HepG2 (cell line): ENCODE measurements around the gene LCTL. TPM values are rescaled to one million over a fixed set of nuclear protein-coding genes. Genes with fewer than 3 reads are reported as not detected.

Source experiments
- ATAC-seq: fragments of 200-7000 bp; cut with Tn5 transposase; 3 replicates; pipeline ENCODE4 v1.9.1; 2020; ENCODE audit warnings: mild to moderate bottlenecking, moderate library complexity
- BruUV-seq: library from RNA; stranded (reverse); fragments of 400-500 nt; replicated peaks from 2 replicates; lab custom pipeline; 2021; lab: Mats Ljungman, UMichigan
- CTCF ChIA-PET: fragments of 300-600 bp; formaldehyde crosslinking; extraction: SDS; loops from one replicate; lab custom pipeline; 2021; ENCODE audit warnings: low total read pairs, inconsistent platforms, low intra/inter-chr PET ratio; lab: Yijun Ruan, JAX
- POLR2A ChIA-PET: fragments of 350-600 bp; sonication (Branson Sonifier 250); formaldehyde crosslinking; loops from one replicate; lab custom pipeline; 2020; ENCODE audit warnings: antibody characterized with exemption, inconsistent platforms; lab: Yijun Ruan, JAX
- DNase-seq: peaks from one replicate; pipeline ENCODE4 v3.0.0-alpha.2; 2015; ENCODE audit warnings: low spot score
- FAIRE-seq: peaks from 3 replicates; lab custom pipeline; 2011; peaks lifted over from hg19 to GRCh38; lab: Jason Lieb, UNC
- H2AFZ ChIP-seq: one replicate; pipeline ENCODE4 v1.6.1; 2011; ENCODE audit warnings: low read length, inconsistent platforms
- H3K27ac ChIP-seq: fragments of 300-600 bp; 3 replicates; pipeline ENCODE4 v1.8.0; 2011; ENCODE audit warnings: mixed run types, mild to moderate bottlenecking, mixed read lengths, low read length, inconsistent platforms; ENCODE audit not compliant: insufficient read depth; ENCODE audit errors: extremely low read length
- H3K27me3 ChIP-seq, 2 experiments: fragments of 200-600 bp in 1 of 2; 2 replicates in 1 of 2; 3 replicates in 1 of 2; pipeline versions ENCODE4 v1.6.0 to v1.8.0; 2011; ENCODE audit warnings: low read length in 2 of 2, mild to moderate bottlenecking in 2 of 2, moderate library complexity in 2 of 2, inconsistent platforms in 1 of 2; ENCODE audit not compliant: insufficient read depth in 2 of 2, control insufficient read depth in 1 of 2
- H3K36me3 ChIP-seq, 2 experiments: fragments of 200-600 bp in 1 of 2; replicated peaks in 1 of 2; 2 replicates in 1 of 2; 3 replicates in 1 of 2; pipeline versions ENCODE4 v1.5.1 to v1.8.0; 2011; ENCODE audit warnings: low read length in 2 of 2, inconsistent platforms in 1 of 2; ENCODE audit not compliant: insufficient read depth in 2 of 2, control insufficient read depth in 1 of 2
- H3K4me1 ChIP-seq: 2 replicates; pipeline ENCODE4 v1.5.1; 2012; ENCODE audit warnings: low read length, inconsistent platforms; ENCODE audit not compliant: insufficient read depth
- H3K4me2 ChIP-seq: 2 replicates; pipeline ENCODE4 v1.6.0; 2011; ENCODE audit warnings: low read depth, low read length, inconsistent platforms
- H3K4me3 ChIP-seq, 3 experiments: fragments of 200-600 bp in 1 of 3; sonication (generic), shearing (Covaris generic) in 1 of 3; replicated peaks in 1 of 3; 2 replicates each; pipeline ENCODE4 v1.5.1; 2011 to 2016; ENCODE audit warnings: low read length in 3 of 3, inconsistent platforms in 2 of 3, low read depth in 2 of 3, mild to moderate bottlenecking in 2 of 3, control low read depth in 1 of 3, mixed read lengths in 1 of 3; ENCODE audit not compliant: insufficient read depth in 1 of 3
- H3K79me2 ChIP-seq: one replicate; pipeline ENCODE4 v1.6.1; 2011; ENCODE audit warnings: low read length, inconsistent platforms; ENCODE audit not compliant: insufficient read depth
- H3K9ac ChIP-seq: 2 replicates; pipeline ENCODE4 v1.6.0; 2011; ENCODE audit warnings: mild to moderate bottlenecking, low read depth, low read length, inconsistent platforms; ENCODE audit not compliant: insufficient read depth
- H3K9me3 ChIP-seq: 2 replicates; pipeline ENCODE4 v1.5.1; 2012; ENCODE audit warnings: mild to moderate bottlenecking, low read length
- H4K20me1 ChIP-seq: 2 replicates; pipeline ENCODE4 v1.6.0; 2011; ENCODE audit warnings: inconsistent platforms, mild to moderate bottlenecking, low read length, moderate library complexity; ENCODE audit not compliant: insufficient read depth
- FLYWCH1 ChIP-seq: sonication (generic); formaldehyde crosslinking; IDR thresholded peaks from 2 replicates; pipeline ENCODE4 v1.8.1; 2023; ENCODE audit warnings: mild to moderate bottlenecking, missing genetic modification reagents
- KDM4B ChIP-seq: sonication (generic); formaldehyde crosslinking; IDR thresholded peaks from 2 replicates; pipeline ENCODE4 v1.4.0; 2020; ENCODE audit warnings: missing genetic modification reagents
- ZMAT3 ChIP-seq: sonication (generic); formaldehyde crosslinking; conservative IDR thresholded peaks from 2 replicates; pipeline ENCODE4 v1.7.0; 2021; ENCODE audit warnings: missing genetic modification reagents
- ZNF160 ChIP-seq: sonication (generic); formaldehyde crosslinking; IDR thresholded peaks from 2 replicates; pipeline ENCODE4 v1.8.0; 2022; ENCODE audit warnings: mild to moderate bottlenecking, inconsistent platforms, missing genetic modification reagents
- ZNF225 ChIP-seq: sonication (generic); formaldehyde crosslinking; IDR thresholded peaks from 2 replicates; pipeline ENCODE4 v1.4.0; 2020; ENCODE audit warnings: mild to moderate bottlenecking, missing genetic modification reagents
- ZNF607 ChIP-seq: sonication (generic); formaldehyde crosslinking; IDR thresholded peaks from 2 replicates; pipeline ENCODE4 v1.5.1; 2020; ENCODE audit warnings: missing genetic modification reagents, mild to moderate bottlenecking, borderline replicate concordance
- WGBS: methylation state at CpG from one replicate; pipeline ENCODE4 v1.1.6; 2017; ENCODE audit warnings: low lambda C conversion rate; 5-methylcytosine and 5-hydroxymethylcytosine counted together
- in situ Hi-C: cut with HindIII; loops from 2 replicates; pipeline ENCODE4 v1.10.0; 2017; ENCODE audit warnings: low pct_unique_long_range_greater_than_20kb; ENCODE audit not compliant: extremely low pct_ligation_motif_present
- intact Hi-C: fragments of 100-400 bp; cut with micrococcal nuclease; formaldehyde crosslinking; loops from one replicate; pipeline ENCODE4 v1.10.0; 2022; ENCODE audit not compliant: unreplicated experiment
- polyA plus RNA-seq, 8 experiments: library from polyadenylated mRNA; depleted of rRNA in 3 of 8; stranded (reverse) in 7 of 8; unstranded in 1 of 8; fragments of >200 nt; fragmentation: Illumina TruSeq in 4 of 8; extraction: Trizol in 4 of 8; gene quantifications; 2 replicates each; pipeline versions ENCODE4 v1.2.1 to v1.2.3, GENCODE V29; 2011 to 2016; ENCODE audit warnings: low read depth in 4 of 8, missing spikeins in 1 of 8, mixed read lengths in 1 of 8; ENCODE audit not compliant: insufficient read depth in 1 of 8
- total RNA-seq, 5 experiments: library from RNA; depleted of rRNA; stranded (reverse); fragments of >200 nt; fragmentation: Illumina TruSeq; extraction: Trizol; gene quantifications; 2 replicates each; pipeline ENCODE4 v1.2.3, GENCODE V29; 2016; ENCODE audit warnings: low read depth in 1 of 5
- TF ChIP-seq, protein P1 (sequence below): sonication (generic); formaldehyde crosslinking; IDR thresholded peaks from 2 replicates; pipeline ENCODE4 v1.4.0; 2020; ENCODE audit warnings: missing genetic modification reagents, borderline replicate concordance
- TF ChIP-seq, protein P2 (sequence below): sonication (generic); formaldehyde crosslinking; IDR thresholded peaks from 2 replicates; pipeline ENCODE4 v1.4.0; 2020; ENCODE audit warnings: missing genetic modification reagents; ENCODE audit errors: not compliant biosample characterization
- TF ChIP-seq, protein P3 (sequence below): sonication (generic); formaldehyde crosslinking; IDR thresholded peaks from 2 replicates; pipeline ENCODE4 v1.4.0; 2020; ENCODE audit warnings: missing genetic modification reagents
- TF ChIP-seq, protein P4 (sequence below): sonication (generic); formaldehyde crosslinking; conservative IDR thresholded peaks from 2 replicates; pipeline ENCODE4 v1.5.0; 2020; ENCODE audit warnings: missing genetic modification reagents
- TF ChIP-seq, protein P5 (sequence below): sonication (generic); formaldehyde crosslinking; conservative IDR thresholded peaks from 2 replicates; pipeline ENCODE4 v1.8.0; 2022; ENCODE audit warnings: mild to moderate bottlenecking, moderate library complexity, missing genetic modification reagents

LCTL gene
- total and polyA plus RNA-seq, 2 of the 13 experiments (the other 11 are each of a cell fraction or from before 2014, with no cell fraction given) = 0.96 to 1.4 TPM

DNA sequence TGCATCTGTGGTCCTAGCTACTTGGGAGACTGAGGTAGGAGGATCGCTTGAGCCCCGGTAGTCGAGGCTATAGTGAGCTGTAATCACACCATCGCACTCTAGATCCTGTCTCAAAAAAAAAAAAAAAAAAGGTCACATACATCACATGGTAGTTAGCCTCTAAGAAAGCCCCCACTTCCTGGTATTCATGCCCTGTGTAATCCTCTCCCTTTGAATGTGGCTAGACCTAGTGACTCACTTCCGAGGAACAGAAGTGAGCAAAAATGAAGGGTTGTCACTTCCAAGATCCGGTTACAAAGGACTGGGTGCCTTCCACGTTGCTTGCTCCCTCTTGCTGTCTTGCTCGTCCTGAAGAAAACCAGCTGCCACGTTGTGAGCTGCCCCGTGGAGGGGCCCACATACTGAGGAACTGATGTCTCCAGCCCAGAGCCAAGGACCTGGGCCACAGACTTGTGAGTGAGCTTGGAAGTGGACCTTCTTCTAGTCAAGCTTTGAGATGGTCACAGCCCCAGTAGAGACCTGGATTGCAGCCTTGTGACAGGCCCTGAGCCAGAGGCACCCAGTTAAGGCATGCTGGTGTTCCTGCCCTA, 12.6 kb upstream of the LCTL start:
- Histone ChIP-seq H3K4me1 (peaks cover 31% of the 10 kb centered on the region), H3K79me2 (peaks cover 4% of the 10 kb centered on the region), H3K36me3 (no peaks in the 10 kb centered on the region), H3K27me3 (peaks cover 0 to 1% of the 10 kb centered on the region in 2 experiments; a peak in 1 of 5 replicates), H3K27ac (no peak overlapping the region), H2AFZ (no peak overlapping the region), H3K4me3 (no peak overlapping the region), H4K20me1 (no peaks in the 10 kb centered on the region), H3K9me3 (no peaks in the 10 kb centered on the region), H3K4me2 (no peak overlapping the region), H3K9ac (no peak overlapping the region)
- no peak for ATAC-seq
- 59% methylated on average over 8 of the region's 10 CpGs for WGBS
- intact Hi-C loops (no loop called here), in situ Hi-C loops (no loop called here)
- FAIRE-seq = no peak
- CTCF ChIA-PET = no interaction called here
- no peak for DNase-seq
- TF ChIP-seq ZMAT3 (CRISPR knock-in tag) (no peak), ZNF225 (CRISPR knock-in tag) (no peak), ZNF160 (no peak), ZNF607 (no peak), KDM4B (no peak), FLYWCH1 (CRISPR knock-in tag) (no peak)
- TF ChIP-seq, protein P1, sequence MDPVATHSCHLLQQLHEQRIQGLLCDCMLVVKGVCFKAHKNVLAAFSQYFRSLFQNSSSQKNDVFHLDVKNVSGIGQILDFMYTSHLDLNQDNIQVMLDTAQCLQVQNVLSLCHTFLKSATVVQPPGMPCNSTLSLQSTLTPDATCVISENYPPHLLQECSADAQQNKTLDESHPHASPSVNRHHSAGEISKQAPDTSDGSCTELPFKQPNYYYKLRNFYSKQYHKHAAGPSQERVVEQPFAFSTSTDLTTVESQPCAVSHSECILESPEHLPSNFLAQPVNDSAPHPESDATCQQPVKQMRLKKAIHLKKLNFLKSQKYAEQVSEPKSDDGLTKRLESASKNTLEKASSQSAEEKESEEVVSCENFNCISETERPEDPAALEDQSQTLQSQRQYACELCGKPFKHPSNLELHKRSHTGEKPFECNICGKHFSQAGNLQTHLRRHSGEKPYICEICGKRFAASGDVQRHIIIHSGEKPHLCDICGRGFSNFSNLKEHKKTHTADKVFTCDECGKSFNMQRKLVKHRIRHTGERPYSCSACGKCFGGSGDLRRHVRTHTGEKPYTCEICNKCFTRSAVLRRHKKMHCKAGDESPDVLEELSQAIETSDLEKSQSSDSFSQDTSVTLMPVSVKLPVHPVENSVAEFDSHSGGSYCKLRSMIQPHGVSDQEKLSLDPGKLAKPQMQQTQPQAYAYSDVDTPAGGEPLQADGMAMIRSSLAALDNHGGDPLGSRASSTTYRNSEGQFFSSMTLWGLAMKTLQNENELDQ (CRISPR knock-in tag) = no peak
- TF ChIP-seq, protein P2, sequence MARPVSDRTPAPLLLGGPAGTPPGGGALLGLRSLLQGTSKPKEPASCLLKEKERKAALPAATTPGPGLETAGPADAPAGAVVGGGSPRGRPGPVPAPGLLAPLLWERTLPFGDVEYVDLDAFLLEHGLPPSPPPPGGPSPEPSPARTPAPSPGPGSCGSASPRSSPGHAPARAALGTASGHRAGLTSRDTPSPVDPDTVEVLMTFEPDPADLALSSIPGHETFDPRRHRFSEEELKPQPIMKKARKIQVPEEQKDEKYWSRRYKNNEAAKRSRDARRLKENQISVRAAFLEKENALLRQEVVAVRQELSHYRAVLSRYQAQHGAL (CRISPR knock-in tag) = no peak
- TF ChIP-seq, protein P3, sequence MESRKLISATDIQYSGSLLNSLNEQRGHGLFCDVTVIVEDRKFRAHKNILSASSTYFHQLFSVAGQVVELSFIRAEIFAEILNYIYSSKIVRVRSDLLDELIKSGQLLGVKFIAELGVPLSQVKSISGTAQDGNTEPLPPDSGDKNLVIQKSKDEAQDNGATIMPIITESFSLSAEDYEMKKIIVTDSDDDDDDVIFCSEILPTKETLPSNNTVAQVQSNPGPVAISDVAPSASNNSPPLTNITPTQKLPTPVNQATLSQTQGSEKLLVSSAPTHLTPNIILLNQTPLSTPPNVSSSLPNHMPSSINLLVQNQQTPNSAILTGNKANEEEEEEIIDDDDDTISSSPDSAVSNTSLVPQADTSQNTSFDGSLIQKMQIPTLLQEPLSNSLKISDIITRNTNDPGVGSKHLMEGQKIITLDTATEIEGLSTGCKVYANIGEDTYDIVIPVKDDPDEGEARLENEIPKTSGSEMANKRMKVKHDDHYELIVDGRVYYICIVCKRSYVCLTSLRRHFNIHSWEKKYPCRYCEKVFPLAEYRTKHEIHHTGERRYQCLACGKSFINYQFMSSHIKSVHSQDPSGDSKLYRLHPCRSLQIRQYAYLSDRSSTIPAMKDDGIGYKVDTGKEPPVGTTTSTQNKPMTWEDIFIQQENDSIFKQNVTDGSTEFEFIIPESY (CRISPR knock-in tag) = no peak
- TF ChIP-seq, protein P4, sequence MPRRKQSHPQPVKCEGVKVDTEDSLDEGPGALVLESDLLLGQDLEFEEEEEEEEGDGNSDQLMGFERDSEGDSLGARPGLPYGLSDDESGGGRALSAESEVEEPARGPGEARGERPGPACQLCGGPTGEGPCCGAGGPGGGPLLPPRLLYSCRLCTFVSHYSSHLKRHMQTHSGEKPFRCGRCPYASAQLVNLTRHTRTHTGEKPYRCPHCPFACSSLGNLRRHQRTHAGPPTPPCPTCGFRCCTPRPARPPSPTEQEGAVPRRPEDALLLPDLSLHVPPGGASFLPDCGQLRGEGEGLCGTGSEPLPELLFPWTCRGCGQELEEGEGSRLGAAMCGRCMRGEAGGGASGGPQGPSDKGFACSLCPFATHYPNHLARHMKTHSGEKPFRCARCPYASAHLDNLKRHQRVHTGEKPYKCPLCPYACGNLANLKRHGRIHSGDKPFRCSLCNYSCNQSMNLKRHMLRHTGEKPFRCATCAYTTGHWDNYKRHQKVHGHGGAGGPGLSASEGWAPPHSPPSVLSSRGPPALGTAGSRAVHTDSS (CRISPR knock-in tag) = no peak
- TF ChIP-seq, protein P5, sequence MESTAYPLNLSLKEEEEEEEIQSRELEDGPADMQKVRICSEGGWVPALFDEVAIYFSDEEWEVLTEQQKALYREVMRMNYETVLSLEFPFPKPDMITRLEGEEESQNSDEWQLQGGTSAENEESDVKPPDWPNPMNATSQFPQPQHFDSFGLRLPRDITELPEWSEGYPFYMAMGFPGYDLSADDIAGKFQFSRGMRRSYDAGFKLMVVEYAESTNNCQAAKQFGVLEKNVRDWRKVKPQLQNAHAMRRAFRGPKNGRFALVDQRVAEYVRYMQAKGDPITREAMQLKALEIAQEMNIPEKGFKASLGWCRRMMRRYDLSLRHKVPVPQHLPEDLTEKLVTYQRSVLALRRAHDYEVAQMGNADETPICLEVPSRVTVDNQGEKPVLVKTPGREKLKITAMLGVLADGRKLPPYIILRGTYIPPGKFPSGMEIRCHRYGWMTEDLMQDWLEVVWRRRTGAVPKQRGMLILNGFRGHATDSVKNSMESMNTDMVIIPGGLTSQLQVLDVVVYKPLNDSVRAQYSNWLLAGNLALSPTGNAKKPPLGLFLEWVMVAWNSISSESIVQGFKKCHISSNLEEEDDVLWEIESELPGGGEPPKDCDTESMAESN (CRISPR knock-in tag) = no peak
- POLR2A ChIA-PET = interaction anchor here (1.2 kb wide), 1 partner anchor 12 kb away, joined by 4 read pairs; the partner anchor contains the start of gene LCTL
- no TSS peak for BruUV-seq
